DMS114 treated with DMSO at 0.1 percent for 48 hours (cell line): ENCODE measurements around the gene SMIM15.

Experiments
- DNase-seq: peaks from one replicate; lab custom pipeline; 2025; ENCODE audit not compliant: unreplicated experiment; lab: John Stamatoyannopoulos, UW

SMIM15 gene

DNA sequence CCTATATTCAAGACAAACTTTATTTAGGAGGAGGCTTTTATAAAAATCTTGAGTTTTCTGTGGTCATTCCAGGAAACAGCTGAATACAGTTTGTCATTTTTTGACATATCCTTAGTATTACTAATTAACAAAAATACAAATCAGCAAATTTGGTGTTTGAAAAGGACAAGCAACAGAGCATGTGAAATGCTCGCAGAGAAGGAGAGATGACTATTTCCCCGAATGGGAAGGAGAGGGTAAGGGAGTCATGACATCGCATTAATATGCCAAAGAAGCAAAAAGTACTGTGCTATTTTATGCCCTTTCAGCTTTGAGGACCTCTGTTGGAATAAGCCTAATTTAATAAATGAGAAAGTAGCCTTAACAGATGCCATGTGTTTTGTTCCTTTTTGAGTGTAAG lies 1.8 kb downstream of the SMIM15 start:
- no peak for DNase-seq

DNA sequence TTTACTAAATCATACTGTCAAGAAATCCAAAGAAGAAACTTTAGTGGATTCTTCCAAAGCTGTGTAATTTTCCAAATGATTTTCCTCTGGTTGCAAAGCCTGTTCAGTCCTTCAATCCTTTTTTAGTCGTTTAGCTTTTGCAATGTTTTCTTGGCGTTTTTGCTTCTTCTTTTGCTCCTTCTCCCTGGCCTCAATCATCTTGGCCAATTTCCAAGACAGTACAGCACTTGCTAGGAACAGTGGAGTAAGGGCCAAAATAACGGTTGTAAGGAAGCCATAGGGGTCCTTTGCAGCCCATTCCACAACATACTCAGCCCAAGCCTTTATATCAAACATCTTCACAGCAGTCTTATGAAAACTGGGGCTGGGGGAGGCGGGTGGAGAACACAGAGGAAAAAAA lies 2.4 kb downstream of the SMIM15 start:
- no peak for DNase-seq

DNA sequence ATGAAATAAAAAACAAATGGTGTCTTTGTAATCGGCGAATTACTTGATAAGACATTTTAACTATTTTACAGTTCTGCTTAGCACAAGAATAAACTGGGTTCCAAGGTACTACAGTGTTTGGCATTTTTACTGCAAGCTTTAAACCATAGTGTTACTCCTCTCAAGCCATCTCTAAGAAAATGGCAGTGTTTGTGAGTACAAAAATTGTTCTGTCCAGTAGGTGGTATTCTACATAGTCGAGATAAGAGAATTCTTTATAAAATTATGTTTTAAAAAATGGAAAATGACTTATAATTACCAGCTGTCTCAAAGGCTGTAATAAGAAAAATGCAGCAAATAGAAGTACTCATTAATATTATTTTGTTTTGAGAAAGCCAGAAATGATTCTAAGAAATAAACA lies 3.2 kb downstream of the SMIM15 start:
- no peak for DNase-seq

GRCh38 chr5:61151893-61152292 lies 10.4 kb downstream of the SMIM15 start:
- no peak for DNase-seq

DNA sequence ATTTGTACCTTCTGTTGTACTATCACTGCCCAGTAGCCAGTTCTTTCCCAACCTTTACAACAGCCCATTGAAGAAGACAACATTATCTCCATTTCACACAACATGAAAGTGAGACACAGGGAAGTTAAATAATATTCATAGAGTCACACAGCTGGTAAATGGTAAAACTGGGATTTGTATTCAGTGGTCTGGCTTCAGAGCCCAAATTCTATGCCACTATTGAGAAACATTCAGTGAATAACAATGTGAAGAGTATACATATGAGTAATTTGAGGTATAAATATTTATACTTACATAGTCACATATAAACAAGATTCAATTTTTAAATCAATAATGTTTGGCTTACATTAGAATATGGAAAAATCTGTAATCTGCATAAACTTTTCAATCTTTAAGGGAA lies 13.8 kb downstream of the SMIM15 start:
- DNase-seq, result no peak

- DNase-seq, result no peak
These were observed 19.5 kb downstream of the SMIM15 start for GRCh38 chr5:61142811-61143210.

DNA sequence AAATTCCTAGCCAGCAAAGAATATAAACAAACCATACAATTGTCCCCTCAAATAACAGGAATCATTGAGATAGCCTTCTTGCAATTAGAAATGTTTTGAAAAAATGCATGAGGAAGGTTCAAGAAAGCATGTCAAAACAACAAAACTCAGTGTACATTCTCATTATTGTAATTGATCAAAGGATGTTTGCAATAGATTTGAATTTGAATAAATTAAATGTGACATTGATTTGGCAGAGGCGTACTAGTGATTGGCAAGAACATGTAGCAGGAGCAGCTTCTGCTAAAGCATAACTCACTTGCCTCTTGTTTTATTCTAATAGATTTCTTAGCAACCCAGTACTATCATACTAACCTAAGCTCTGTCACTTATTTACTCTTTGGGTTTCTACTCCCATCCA lies 19.9 kb downstream of the SMIM15 start:
- no peak for DNase-seq

DNA sequence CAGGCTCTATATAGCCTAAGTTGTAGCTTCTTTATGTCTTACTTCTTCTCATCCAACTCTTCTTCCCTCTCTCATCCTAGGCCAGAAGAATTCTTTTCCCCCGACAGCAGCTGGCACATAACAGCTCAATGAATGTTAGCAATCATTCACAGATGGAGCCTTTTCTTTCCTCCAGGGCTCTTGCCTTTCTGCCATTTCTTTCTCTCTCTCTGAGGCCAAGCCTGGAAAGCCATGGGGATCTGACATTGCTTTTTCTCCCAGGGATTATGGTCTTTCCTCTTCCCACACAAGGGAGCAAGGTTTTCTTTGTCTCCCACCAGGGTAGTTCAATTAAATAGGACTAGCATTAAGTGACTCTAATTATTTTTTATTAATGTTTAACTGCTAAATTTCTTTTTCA lies 20.5 kb downstream of the SMIM15 start:
- no peak for DNase-seq

GRCh38 chr5:61139931-61140330 lies 22.3 kb downstream of the SMIM15 start:
- no peak for DNase-seq

GRCh38 chr5:61139094-61139873 lies 23.0 kb downstream of the SMIM15 start:
- DNase-seq, result no peak

DNA sequence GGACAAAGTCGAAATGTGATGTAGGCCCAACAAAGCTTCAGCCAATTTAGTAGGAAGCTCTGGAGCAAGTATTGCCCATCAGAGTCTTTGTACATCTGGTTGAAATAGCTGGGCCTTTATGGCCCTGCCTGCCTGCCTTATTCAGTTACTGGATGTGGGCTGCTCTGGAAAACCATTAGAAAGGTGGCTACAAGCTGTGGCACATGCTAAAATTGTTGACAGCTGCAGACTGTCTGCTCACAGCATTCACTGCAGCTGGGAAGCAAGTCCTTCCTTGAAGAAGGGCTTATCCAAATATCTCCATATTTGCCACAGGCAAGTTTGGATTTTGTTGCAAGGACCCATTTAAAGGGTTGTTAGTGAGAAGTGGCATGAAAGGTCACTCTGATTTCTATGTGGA lies 24.4 kb downstream of the SMIM15 start:
- no peak for DNase-seq

DNA sequence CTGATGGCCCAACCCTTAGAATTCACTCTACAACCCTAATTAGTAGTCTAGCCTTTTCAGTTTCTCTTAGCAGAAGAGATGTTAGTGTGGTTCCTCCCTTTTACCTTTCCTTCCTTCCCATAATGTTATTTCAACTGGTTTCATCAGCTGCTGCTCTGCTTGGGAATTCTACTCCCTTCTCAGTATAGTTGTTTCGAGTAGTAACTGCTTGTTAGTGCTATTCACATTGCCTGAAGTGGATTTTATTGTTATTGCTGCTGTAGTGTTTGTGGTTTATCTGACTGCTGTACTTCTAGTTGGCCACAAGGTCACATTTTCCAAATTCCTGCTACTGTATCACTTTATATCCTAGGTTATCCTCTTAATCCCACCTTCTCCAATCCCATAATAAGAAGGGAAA lies 29.7 kb downstream of the SMIM15 start:
- DNase-seq, result no peak

- no peak for DNase-seq
These were observed 32.0 kb downstream of the SMIM15 start for GRCh38 chr5:61130289-61130688.

DNA sequence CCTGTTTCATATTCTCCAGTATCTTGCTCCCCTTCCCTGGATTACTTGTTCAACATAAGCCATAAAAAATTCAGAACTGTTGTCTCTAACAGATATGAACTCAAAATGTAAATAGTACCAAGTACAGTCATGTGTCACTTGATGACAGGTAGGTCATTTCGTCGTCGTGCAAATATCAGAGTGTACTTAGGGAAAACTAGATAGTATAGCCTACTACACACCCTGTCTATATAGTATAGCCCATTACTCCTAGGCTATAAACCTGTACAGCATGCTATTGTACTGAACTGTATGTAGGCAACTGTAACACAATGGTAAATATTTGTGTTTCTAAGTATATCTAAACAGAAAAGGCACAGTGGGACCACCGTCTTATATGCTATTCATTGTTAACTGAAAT lies 39.1 kb downstream of the SMIM15 start:
- DNase-seq, result no peak

DNA sequence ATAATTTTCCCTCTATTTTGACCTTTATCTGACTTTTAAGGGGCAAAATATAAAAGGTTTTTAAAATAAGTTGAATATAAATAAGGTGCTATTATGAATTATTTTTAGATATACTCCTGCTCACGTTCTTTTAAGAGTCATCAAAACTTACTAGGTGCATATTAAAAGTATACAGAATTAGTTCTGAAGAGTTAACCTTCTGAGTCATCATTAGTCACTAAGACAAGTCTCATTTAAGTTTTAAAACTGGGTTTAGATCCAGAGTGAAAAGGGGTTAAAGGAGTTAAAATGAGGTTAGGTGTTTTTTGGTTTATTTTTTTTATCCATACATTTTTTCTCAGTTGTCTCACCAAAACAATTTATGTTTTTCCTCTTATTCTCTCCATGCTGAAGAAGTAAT lies 41.7 kb downstream of the SMIM15 start:
- no peak for DNase-seq

DNA sequence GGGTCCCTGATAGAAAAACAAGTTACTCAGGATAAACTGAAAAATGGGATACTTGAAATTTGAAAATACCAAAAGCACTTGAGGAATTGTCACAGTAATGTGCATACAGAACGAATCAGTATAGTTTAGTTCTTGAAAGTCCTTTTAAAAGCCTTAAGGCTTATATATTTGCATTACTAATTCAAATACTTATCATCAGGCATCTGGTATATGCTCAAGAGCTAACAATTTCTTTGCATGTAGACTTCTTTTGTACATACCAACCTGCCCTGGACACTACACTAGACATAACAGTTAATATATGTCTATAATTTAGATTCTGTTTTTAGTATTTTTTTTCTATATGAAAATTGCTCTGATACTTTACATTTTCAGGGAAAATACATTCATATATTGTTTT lies 43.2 kb downstream of the SMIM15 start:
- no peak for DNase-seq

- no peak for DNase-seq
These were observed 46.3 kb downstream of the SMIM15 start for GRCh38 chr5:61115968-61116367.

DNA sequence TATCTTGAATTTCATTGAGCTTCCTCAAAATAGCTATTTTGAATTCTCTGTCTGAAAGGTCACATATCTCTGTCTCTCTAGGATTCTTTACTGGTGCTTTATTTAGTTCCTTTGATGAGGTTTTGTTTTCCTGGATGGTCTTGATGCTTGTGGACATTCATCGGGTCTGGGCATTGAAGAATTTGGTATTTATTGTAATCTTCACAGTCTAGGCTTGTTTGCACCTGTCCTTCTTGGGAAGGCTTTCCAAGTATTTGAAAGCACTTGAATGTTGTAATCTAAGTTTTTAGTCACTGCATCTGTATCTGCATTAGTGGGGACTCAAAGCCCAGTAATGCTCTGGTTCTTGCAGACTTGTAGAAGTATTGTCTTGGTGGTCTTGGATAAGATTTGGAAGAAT lies 47.8 kb downstream of the SMIM15 start:
- DNase-seq, result no peak
